Sigmoid colon (tissue), 7 donors: Measurements from ENCODE around the gene SH3GL2. TPM values are rescaled to one million over a fixed set of nuclear protein-coding genes. Genes with fewer than 3 reads are reported as not detected.

Source experiments
- DNase-seq: peaks from one replicate; pipeline ENCODE4 v3.0.0-alpha.2; 2019
- H3K27ac ChIP-seq, 4 donors: fragments of 200-600 bp; sonication (generic); one replicate each; pipeline ENCODE4 v1.5.1; 2016 to 2019; ENCODE audit warnings: mild to moderate bottlenecking in 1 of 4
- H3K27me3 ChIP-seq, 3 donors: fragments of 200-600 bp; sonication (generic); one replicate each; pipeline ENCODE4 v1.5.1; 2019; ENCODE audit warnings: mild to moderate bottlenecking in 1 of 3
- H3K36me3 ChIP-seq, 4 donors: fragments of 200-600 bp; sonication (generic); one replicate each; pipeline ENCODE4 v1.5.1; 2016 to 2019
- H3K4me1 ChIP-seq, 4 donors: fragments of 200-600 bp; sonication (generic); one replicate each; pipeline ENCODE4 v1.5.1; 2017 to 2019
- H3K4me3 ChIP-seq, 4 donors: fragments of 200-600 bp; sonication (generic); one replicate each; pipeline ENCODE4 v1.5.1; 2017 to 2019; ENCODE audit warnings: mild to moderate bottlenecking in 2 of 4, moderate library complexity in 1 of 4
- H3K9me3 ChIP-seq, 4 donors: fragments of 200-600 bp in 3 of 4; sonication (generic) in 3 of 4; one replicate each; pipeline versions ENCODE4 v1.5.1 to v1.6.1; 2013 to 2019
- CTCF ChIP-seq, 4 experiments: fragments of 450-650 bp in 3 of 4; fragments of 200-600 bp in 1 of 4; IDR thresholded peaks; one replicate each; pipeline ENCODE4 v1.5.1; 2016 to 2019; ENCODE audit warnings: antibody characterized with exemption in 4 of 4, mild to moderate bottlenecking in 3 of 4, moderate library complexity in 2 of 4
- EP300 ChIP-seq, 4 donors: sonication (generic); formaldehyde crosslinking; IDR thresholded peaks; one replicate each; pipeline ENCODE4 v1.6.1; 2017; ENCODE audit warnings: antibody characterized with exemption in 4 of 4
- POLR2A ChIP-seq, 2 donors: fragments of 450-650 bp; IDR thresholded peaks; one replicate each; pipeline ENCODE4 v1.6.1; 2016; ENCODE audit warnings: antibody characterized with exemption in 2 of 2, mild to moderate bottlenecking in 2 of 2, moderate library complexity in 2 of 2
- POLR2AphosphoS5 ChIP-seq, 4 donors: sonication (generic); formaldehyde crosslinking; IDR thresholded peaks; one replicate each; pipeline ENCODE4 v1.6.1; 2017; ENCODE audit warnings: antibody characterized with exemption in 4 of 4
- WGBS, 2 donors: extraction: QIAGEN DNeasy Blood & Tissue Kit; methylation state at CpG; one replicate each; pipeline ENCODE4 v1.1.7; 2013; 5-methylcytosine and 5-hydroxymethylcytosine counted together
- intact Hi-C: fragments of 100-400 bp; cut with DNase I; formaldehyde crosslinking; loops from one replicate; pipeline ENCODE4 v1.15.1; 2023
- polyA plus RNA-seq, 3 donors: library from polyadenylated mRNA; stranded (reverse); fragments of 200-250 nt; gene quantifications; one replicate each; pipeline ENCODE4 v1.2.3, GENCODE V29; 2013
- total RNA-seq, 4 donors: library from RNA; depleted of rRNA; stranded (reverse); fragments of >200 nt; gene quantifications; one replicate each; pipeline ENCODE4 v1.1.0, GENCODE V29; 2016
- donor health status: healthy with polysubstance abuse.
- donor health status: Bipolar disorder and iron deficiency.
- donor health status: healthy.

SH3GL2 gene
- under 1 TPM; 0.55 to 0.82 (median 0.70) TPM for total RNA-seq
- polyA plus RNA-seq, result under 1 TPM; 0.23 to 0.76 (median 0.60) TPM

GRCh38 chr9:17578911-17579793 is at the start of gene SH3GL2:
Gene SH3GL2 (plus strand): TSS chr9:17579066.
- peaks cover 14 to 49% (median 18%) of the 10 kb centered on the region in 3 donors for H3K27me3 ChIP-seq
- no peaks in the 10 kb centered on the region for H3K9me3 ChIP-seq
- TF ChIP-seq EP300 (IDR thresholded peaks at IDR 0.05) (no peak), POLR2A (IDR thresholded peaks at IDR 0.05) (no peak), POLR2AphosphoS5 (IDR thresholded peaks at IDR 0.05) (no peak)
- H3K36me3 ChIP-seq, result no peaks in the 10 kb centered on the region
- H3K27ac ChIP-seq, result no peak within 1 kb of the TSS
- intact Hi-C loops, result no loop called here
- DNase-seq, result no peak
- H3K4me1 ChIP-seq, result peaks cover 0 to 17% (median 14%) of the 10 kb centered on the region in 4 donors
- peak within 1 kb of the TSS; percentile 14 to 53 (median 45) for H3K4me3 ChIP-seq
- 1% methylated on average over 109 of the region's 109 CpGs for WGBS, 2 donors

- TF ChIP-seq POLR2AphosphoS5 (IDR thresholded peaks at IDR 0.05) (no peak), CTCF (IDR thresholded peaks at IDR 0.05) (peak in 2 of 4 experiments; percentile 39 to 43), EP300 (IDR thresholded peaks at IDR 0.05) (no peak), POLR2A (IDR thresholded peaks at IDR 0.05) (no peak)
- intact Hi-C loops, result loop anchor here (5.0 kb wide), 1 partner anchor 681 kb away; no protein-coding TSS in a partner anchor
- DNase-seq, result no peak
Observed at GRCh38 chr9:17531642-17532254, 47.1 kb upstream of the SH3GL2 start.

GRCh38 chr9:17532461-17532860 is 46.4 kb upstream of the SH3GL2 start:
- Histone ChIP-seq H3K27me3 (no peaks in the 10 kb centered on the region), H3K4me3 (no peak overlapping the region), H3K27ac (no peak overlapping the region), H3K36me3 (no peaks in the 10 kb centered on the region), H3K4me1 (no peaks in the 10 kb centered on the region), H3K9me3 (no peaks in the 10 kb centered on the region)
- TF ChIP-seq EP300 (IDR thresholded peaks at IDR 0.05) (no peak), CTCF (IDR thresholded peaks at IDR 0.05) (no peak)
- 80 to 88% methylated on average over 6 of the region's 6 CpGs for WGBS, 2 donors
- intact Hi-C loops, result loop anchor here (5.0 kb wide), 1 partner anchor 680 kb away; no protein-coding TSS in a partner anchor
- no peak for DNase-seq

More at GRCh38 chr9:17531642-17532254, 47.1 kb upstream of the SH3GL2 start:
- H3K27me3 ChIP-seq, result no peaks in the 10 kb centered on the region
- H3K9me3 ChIP-seq, result no peaks in the 10 kb centered on the region
- no peaks in the 10 kb centered on the region for H3K36me3 ChIP-seq
- no peaks in the 10 kb centered on the region for H3K4me1 ChIP-seq
- no peak overlapping the region for H3K4me3 ChIP-seq
- 42 to 44% methylated on average over 10 of the region's 10 CpGs for WGBS, 2 donors
- no peak overlapping the region for H3K27ac ChIP-seq

- WGBS, 2 donors, result 83 to 86% methylated on average over 3 of the region's 3 CpGs
- no peak overlapping the region for H3K4me3 ChIP-seq
- H3K9me3 ChIP-seq, result no peaks in the 10 kb centered on the region
- intact Hi-C loops, result no loop called here
- H3K36me3 ChIP-seq, result no peaks in the 10 kb centered on the region
- TF ChIP-seq POLR2A (IDR thresholded peaks at IDR 0.05) (no peak), CTCF (IDR thresholded peaks at IDR 0.05) (no peak), POLR2AphosphoS5 (IDR thresholded peaks at IDR 0.05) (no peak), EP300 (IDR thresholded peaks at IDR 0.05) (no peak)
- H3K4me1 ChIP-seq, result no peaks in the 10 kb centered on the region
- H3K27me3 ChIP-seq, result no peaks in the 10 kb centered on the region
- no peak for DNase-seq
- no peak overlapping the region for H3K27ac ChIP-seq
Observed at GRCh38 chr9:17535176-17535575, 43.7 kb upstream of the SH3GL2 start.

- no peak overlapping the region for H3K4me3 ChIP-seq
- 91 to 94% methylated on average over 7 of the region's 7 CpGs for WGBS, 2 donors
- DNase-seq, result no peak
- intact Hi-C loops, result no loop called here
- H3K9me3 ChIP-seq, result no peaks in the 10 kb centered on the region
- H3K36me3 ChIP-seq, result no peaks in the 10 kb centered on the region
- no peak for TF ChIP-seq POLR2AphosphoS5 (IDR thresholded peaks at IDR 0.05)
- TF ChIP-seq POLR2A (IDR thresholded peaks at IDR 0.05), result no peak
- no peak for TF ChIP-seq CTCF (IDR thresholded peaks at IDR 0.05)
- TF ChIP-seq EP300 (IDR thresholded peaks at IDR 0.05), result no peak
- H3K4me1 ChIP-seq, result no peaks in the 10 kb centered on the region
- no peaks in the 10 kb centered on the region for H3K27me3 ChIP-seq
- no peak overlapping the region for H3K27ac ChIP-seq
Observed at GRCh38 chr9:17536027-17536426, 42.8 kb upstream of the SH3GL2 start.
